ENCODE measurements around the gene PLCH2.

- TF ChIP-seq YY1 (IDR thresholded peaks at IDR 0.05) = no peak
- no peak for TF ChIP-seq CTCF (IDR thresholded peaks at IDR 0.05; ENCODE audit: low read depth, low read length, missing input control)
- no peak for TF ChIP-seq EGR1 (IDR thresholded peaks at IDR 0.05; ENCODE audit: low read depth in 2 of 2)
- no peak for TF ChIP-seq REST (IDR thresholded peaks at IDR 0.05)
- no peak for TF ChIP-seq RAD21 (IDR thresholded peaks at IDR 0.05)
- TF ChIP-seq HNF4G (IDR thresholded peaks at IDR 0.05) = no peak
- TF ChIP-seq TAF1 (conservative IDR thresholded peaks at IDR 0.05) = no peak
- no peak for TF ChIP-seq FOXA1 (IDR thresholded peaks at IDR 0.05)
- TF ChIP-seq RXRA (IDR thresholded peaks at IDR 0.05) = no peak
- TF ChIP-seq ZBTB33 (IDR thresholded peaks at IDR 0.05) = no peak
- no peak for TF ChIP-seq MAX (IDR thresholded peaks at IDR 0.05)
- no peak for TF ChIP-seq GABPA (IDR thresholded peaks at IDR 0.05 in 1 of 2, conservative IDR thresholded peaks at IDR 0.05 in 1 of 2)
These were observed 24.0 kb downstream of the PLCH2 start for GRCh38 chr1:2499986-2500596.

Measured in liver (tissue), 3 donors.